ENCODE data around the gene VWCE. TPM values are rescaled to one million over a fixed set of nuclear protein-coding genes. Genes with fewer than 3 reads are reported as not detected.
"Not testable (repeated sequence)": the region's sequence is repeated elsewhere in the genome, so short reads cannot be mapped to it uniquely, and the experiment has no call there.

The VWCE gene
- polyA plus RNA-seq, 3 donors = 0.05 to 0.23 TPM; not detected in 1

- intact Hi-C loops (cut with micrococcal nuclease); H3K9me3 ChIP-seq (replicated peaks in 1 of 2; ENCODE audit: control insufficient read depth in 1 of 2, insufficient read depth in 1 of 2, low read length in 2 of 2); H3K27ac Mint-ChIP-seq; DNase-seq; H3K4me3 ChIP-seq (replicated peaks in 1 of 3; ENCODE audit: low read depth in 2 of 3, low read length in 3 of 3); H3K4me1 ChIP-seq (ENCODE audit: control insufficient read depth in 1 of 2, insufficient read depth in 2 of 2, low read length in 2 of 2); H3K27me3 ChIP-seq (ENCODE audit: control insufficient read depth in 2 of 2, insufficient read depth in 2 of 2, low read length in 2 of 2); H3K36me3 Mint-ChIP-seq; H4K20me1 ChIP-seq (ENCODE audit: insufficient read depth, low read length); H3K36me3 ChIP-seq (replicated peaks in 1 of 2; ENCODE audit: control insufficient read depth in 1 of 2, insufficient read depth in 2 of 2, low read length in 2 of 2); H3K9ac ChIP-seq (ENCODE audit: insufficient read depth, low read length, poor library complexity, severe bottlenecking); H3K4me2 ChIP-seq (replicated peaks; ENCODE audit: extremely low read depth, low read length, poor library complexity, severe bottlenecking); H3K4me3 Mint-ChIP-seq; H3K27me3 Mint-ChIP-seq (ENCODE audit: low read depth in 3 of 3); H3K79me2 ChIP-seq (ENCODE audit: insufficient read depth, low read length); H3K4me1 Mint-ChIP-seq; H3K9me3 Mint-ChIP-seq; H2AFZ ChIP-seq (ENCODE audit: insufficient read depth, low read depth, low read length, poor library complexity, severe bottlenecking); H3K27ac ChIP-seq (ENCODE audit: low read depth in 1 of 2, low read length in 2 of 2): not testable (repeated sequence)
- WGBS (ENCODE audit: insufficient coverage) = no CpG with 5 or more reads among the region's 5 CpGs
Measured at GRCh38 chr11:61241526-61241925, 53.6 kb downstream of the VWCE start.

GRCh38 chr11:61240875-61241274, 54.2 kb downstream of the VWCE start, which contains the start of gene PGA5:
TSS of gene PGA5 (plus strand) at chr11:61241175. CDS start at chr11:61241227, 52 bp downstream.
- H3K36me3 Mint-ChIP-seq; DNase-seq; H3K4me1 ChIP-seq (ENCODE audit: control insufficient read depth in 1 of 2, insufficient read depth in 2 of 2, low read length in 2 of 2); intact Hi-C loops (cut with micrococcal nuclease); H3K4me1 Mint-ChIP-seq; H3K9me3 Mint-ChIP-seq; H3K4me2 ChIP-seq (replicated peaks; ENCODE audit: extremely low read depth, low read length, poor library complexity, severe bottlenecking); H3K79me2 ChIP-seq (ENCODE audit: insufficient read depth, low read length); H3K9me3 ChIP-seq (replicated peaks in 1 of 2; ENCODE audit: control insufficient read depth in 1 of 2, insufficient read depth in 1 of 2, low read length in 2 of 2); H3K9ac ChIP-seq (ENCODE audit: insufficient read depth, low read length, poor library complexity, severe bottlenecking); H3K27ac ChIP-seq (ENCODE audit: low read depth in 1 of 2, low read length in 2 of 2); H3K27me3 Mint-ChIP-seq (ENCODE audit: low read depth in 3 of 3); H4K20me1 ChIP-seq (ENCODE audit: insufficient read depth, low read length); H3K27me3 ChIP-seq (ENCODE audit: control insufficient read depth in 2 of 2, insufficient read depth in 2 of 2, low read length in 2 of 2); H3K36me3 ChIP-seq (replicated peaks in 1 of 2; ENCODE audit: control insufficient read depth in 1 of 2, insufficient read depth in 2 of 2, low read length in 2 of 2); H3K4me3 ChIP-seq (replicated peaks in 1 of 3; ENCODE audit: low read depth in 2 of 3, low read length in 3 of 3); H2AFZ ChIP-seq (ENCODE audit: insufficient read depth, low read depth, low read length, poor library complexity, severe bottlenecking): not testable (repeated sequence)
- H3K27ac Mint-ChIP-seq = peak within 1 kb of the TSS in 4 of 7 donors; percentile 19 to 76 (median 48)
- WGBS (ENCODE audit: insufficient coverage) = no CpG with 5 or more reads among the region's 8 CpGs
- peak within 1 kb of the TSS in 1 of 2 donors; percentile 55 for H3K4me3 Mint-ChIP-seq

- H3K4me2 ChIP-seq (replicated peaks; ENCODE audit: extremely low read depth, low read length, poor library complexity, severe bottlenecking); intact Hi-C loops (cut with micrococcal nuclease); H3K4me3 ChIP-seq (replicated peaks in 1 of 3; ENCODE audit: low read depth in 2 of 3, low read length in 3 of 3); H3K36me3 ChIP-seq (replicated peaks in 1 of 2; ENCODE audit: control insufficient read depth in 1 of 2, insufficient read depth in 2 of 2, low read length in 2 of 2); H3K4me1 ChIP-seq (ENCODE audit: control insufficient read depth in 1 of 2, insufficient read depth in 2 of 2, low read length in 2 of 2); H3K79me2 ChIP-seq (ENCODE audit: insufficient read depth, low read length); H3K9me3 ChIP-seq (replicated peaks in 1 of 2; ENCODE audit: control insufficient read depth in 1 of 2, insufficient read depth in 1 of 2, low read length in 2 of 2); H3K36me3 Mint-ChIP-seq; H3K9ac ChIP-seq (ENCODE audit: insufficient read depth, low read length, poor library complexity, severe bottlenecking); H3K4me1 Mint-ChIP-seq; H4K20me1 ChIP-seq (ENCODE audit: insufficient read depth, low read length); H3K27me3 ChIP-seq (ENCODE audit: control insufficient read depth in 2 of 2, insufficient read depth in 2 of 2, low read length in 2 of 2); H3K27me3 Mint-ChIP-seq (ENCODE audit: low read depth in 3 of 3); H2AFZ ChIP-seq (ENCODE audit: insufficient read depth, low read depth, low read length, poor library complexity, severe bottlenecking); DNase-seq; H3K27ac ChIP-seq (ENCODE audit: low read depth in 1 of 2, low read length in 2 of 2); H3K9me3 Mint-ChIP-seq: not testable (repeated sequence)
- Mint-ChIP-seq H3K4me3 (peak overlapping the region in 1 of 2 donors; percentile 55), H3K27ac (peak overlapping the region in 4 of 7 donors; percentile 19 to 76 (median 48))
- no CpG with 5 or more reads among the region's 8 CpGs for WGBS (ENCODE audit: insufficient coverage)
Measured at GRCh38 chr11:61240288-61240687, 54.8 kb downstream of the VWCE start.

- H3K36me3 Mint-ChIP-seq; H2AFZ ChIP-seq (ENCODE audit: insufficient read depth, low read depth, low read length, poor library complexity, severe bottlenecking); H3K27ac Mint-ChIP-seq; H3K4me1 ChIP-seq (ENCODE audit: control insufficient read depth in 1 of 2, insufficient read depth in 2 of 2, low read length in 2 of 2); H3K27me3 Mint-ChIP-seq (ENCODE audit: low read depth in 3 of 3); H3K27ac ChIP-seq (ENCODE audit: low read depth in 1 of 2, low read length in 2 of 2); H3K36me3 ChIP-seq (replicated peaks in 1 of 2; ENCODE audit: control insufficient read depth in 1 of 2, insufficient read depth in 2 of 2, low read length in 2 of 2); H3K9ac ChIP-seq (ENCODE audit: insufficient read depth, low read length, poor library complexity, severe bottlenecking); H4K20me1 ChIP-seq (ENCODE audit: insufficient read depth, low read length); H3K4me1 Mint-ChIP-seq; DNase-seq; H3K9me3 ChIP-seq (replicated peaks in 1 of 2; ENCODE audit: control insufficient read depth in 1 of 2, insufficient read depth in 1 of 2, low read length in 2 of 2); H3K9me3 Mint-ChIP-seq; H3K4me3 Mint-ChIP-seq; H3K4me2 ChIP-seq (replicated peaks; ENCODE audit: extremely low read depth, low read length, poor library complexity, severe bottlenecking); H3K27me3 ChIP-seq (ENCODE audit: control insufficient read depth in 2 of 2, insufficient read depth in 2 of 2, low read length in 2 of 2); intact Hi-C loops (cut with micrococcal nuclease); H3K79me2 ChIP-seq (ENCODE audit: insufficient read depth, low read length); H3K4me3 ChIP-seq (replicated peaks in 1 of 3; ENCODE audit: low read depth in 2 of 3, low read length in 3 of 3): not testable (repeated sequence)
- WGBS (ENCODE audit: insufficient coverage) = no CpG with 5 or more reads among the region's 4 CpGs
Measured at GRCh38 chr11:61237130-61237529, 58.0 kb downstream of the VWCE start.

All from CD14-positive monocyte (primary cell).